Limb (tissue), 2 donors: ENCODE results near the gene TCAP.

ENCODE experiments used
- DNase-seq, 2 donors: peaks; one replicate each; pipeline ENCODE4 v3.0.0-alpha.2; 2016; ENCODE audit errors: extremely low spot score in 2 of 2

Gene TCAP

DNA sequence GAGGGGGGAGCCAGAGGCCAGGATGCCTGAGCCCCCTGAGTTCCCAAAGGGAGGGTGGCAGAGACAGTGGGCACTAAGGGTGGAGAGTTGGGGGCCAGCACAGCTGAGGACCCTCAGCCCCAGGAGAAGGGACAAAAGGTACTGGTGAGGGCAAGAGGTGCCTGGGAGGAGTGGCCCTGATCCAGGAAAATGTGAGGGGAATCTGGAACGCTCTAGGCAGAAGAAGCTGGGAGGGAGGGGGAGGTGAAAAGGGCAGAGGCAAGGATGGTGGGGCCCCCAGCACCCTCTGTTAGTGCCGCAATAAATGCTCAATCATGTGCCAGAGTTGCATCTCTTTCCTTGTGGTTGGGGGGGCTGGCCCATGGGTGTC, 1.1 kb downstream of the TCAP start:
- DNase-seq = no peak

DNA sequence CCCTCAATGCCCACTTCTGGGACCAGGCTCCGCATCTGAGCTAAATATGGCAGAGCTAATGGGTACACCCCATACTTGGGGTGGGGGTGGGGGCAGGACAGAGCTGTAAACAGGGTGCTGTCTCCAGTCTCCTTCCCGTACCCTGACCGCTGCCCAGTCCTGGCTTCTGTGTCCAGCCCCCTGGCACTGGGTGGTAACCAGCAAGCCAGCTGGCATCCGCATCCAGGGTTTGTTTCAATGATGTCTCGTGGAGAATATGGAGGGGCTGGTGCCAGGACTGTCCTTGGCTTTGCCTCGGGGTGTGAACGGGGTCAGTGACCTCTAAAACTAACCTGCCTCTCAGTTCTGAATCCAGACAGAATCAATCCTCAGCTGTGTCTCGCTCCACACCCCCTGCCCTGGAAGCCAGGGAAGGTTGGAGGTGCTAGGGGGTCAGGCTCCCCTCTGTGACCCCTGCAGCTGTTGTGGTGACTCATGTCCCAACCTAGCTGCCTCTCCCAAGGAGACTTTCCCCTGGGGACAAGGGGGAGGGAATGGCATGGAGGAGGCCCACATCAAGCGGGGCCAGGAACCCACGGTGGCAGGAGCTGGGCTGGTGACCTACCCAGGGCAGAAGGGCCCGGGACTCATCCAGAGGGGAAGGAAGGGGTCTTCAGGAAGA, 1.6 kb downstream of the TCAP start:
- DNase-seq = no peak

DNA sequence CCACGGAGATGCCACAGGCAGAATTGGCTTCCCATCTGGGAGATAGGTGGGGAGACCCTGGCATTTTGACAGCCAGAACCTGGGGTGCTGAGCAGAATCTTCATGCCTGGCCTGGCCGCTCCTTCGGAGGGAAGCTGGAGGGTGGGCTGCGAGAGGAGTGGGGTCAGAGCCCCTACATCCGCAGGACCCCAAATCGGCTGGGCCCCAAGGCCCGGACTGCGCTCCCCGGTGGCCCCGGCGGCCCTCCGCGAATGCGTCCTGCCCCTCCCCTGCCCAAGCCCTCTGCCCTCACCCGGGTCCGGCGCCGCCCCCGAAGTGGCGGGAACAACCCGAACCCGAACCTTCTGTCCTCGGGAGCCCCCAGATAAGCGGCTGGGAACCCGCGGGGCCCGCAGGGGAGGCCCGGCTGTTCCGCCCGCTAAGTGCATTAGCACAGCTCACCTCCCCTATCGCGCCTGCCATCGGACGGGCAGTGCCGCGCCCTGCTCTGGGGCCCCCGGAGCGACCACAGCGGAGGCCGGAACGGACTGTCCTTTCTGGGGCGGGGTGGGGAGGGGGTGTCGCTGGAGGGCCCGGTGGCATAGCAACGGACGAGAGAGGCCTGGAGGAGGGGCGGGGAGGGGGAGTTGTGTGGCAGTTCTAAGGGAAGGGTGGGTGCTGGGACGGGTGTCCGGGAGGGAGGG, 2.3 kb downstream of the TCAP start:
- peak in 1 of 2 donors; percentile 55 for DNase-seq

DNA sequence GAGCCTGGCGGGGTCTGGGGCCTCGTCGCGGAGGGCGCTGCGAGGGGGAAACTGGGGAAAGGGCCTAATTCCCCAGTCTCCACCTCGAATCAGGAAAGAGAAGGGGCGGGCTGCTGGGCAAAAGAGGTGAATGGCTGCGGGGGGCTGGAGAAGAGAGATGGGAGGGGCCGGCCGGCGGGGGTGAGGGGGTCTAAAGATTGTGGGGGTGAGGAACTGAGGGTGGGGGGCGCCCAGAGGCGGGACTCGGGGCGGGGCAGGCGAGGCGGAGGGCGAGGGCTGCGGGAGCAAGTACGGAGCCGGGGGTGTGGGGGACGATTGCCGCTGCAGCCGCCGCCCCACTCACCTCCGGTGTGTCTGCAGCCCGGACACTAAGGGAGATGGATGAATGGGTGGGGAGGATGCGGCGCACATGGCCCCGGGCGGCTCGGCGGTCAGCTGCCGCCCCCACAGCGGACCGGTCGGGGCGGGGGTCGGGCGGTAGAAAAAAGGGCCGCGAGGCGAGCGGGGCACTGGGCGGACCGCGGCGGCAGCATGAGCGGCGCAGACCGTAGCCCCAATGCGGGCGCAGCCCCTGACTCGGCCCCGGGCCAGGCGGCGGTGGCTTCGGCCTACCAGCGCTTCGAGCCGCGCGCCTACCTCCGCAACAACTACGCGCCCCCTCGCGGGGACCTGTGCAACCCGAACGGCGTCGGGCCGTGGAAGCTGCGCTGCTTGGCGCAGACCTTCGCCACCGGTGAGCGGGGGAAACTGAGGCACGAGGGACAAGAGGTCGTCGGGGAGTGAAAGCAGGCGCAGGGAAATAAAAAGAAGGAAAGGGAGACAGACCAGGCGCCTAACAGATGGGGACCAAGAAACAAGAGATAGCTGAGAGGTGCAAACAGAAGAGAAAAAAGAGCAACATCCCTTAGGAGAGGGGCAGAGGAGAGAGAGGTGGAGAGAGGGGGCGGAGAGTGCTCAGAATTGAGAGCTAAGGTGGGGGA, 3.1 kb downstream of the TCAP start, which contains the start of gene PNMT:
Gene PNMT (plus strand): TSS at position 509 of the 980 bp plus-strand sequence. CDS start 23 bp downstream, at position 532.
- peak in 1 of 2 donors; percentile 83 for DNase-seq

DNA sequence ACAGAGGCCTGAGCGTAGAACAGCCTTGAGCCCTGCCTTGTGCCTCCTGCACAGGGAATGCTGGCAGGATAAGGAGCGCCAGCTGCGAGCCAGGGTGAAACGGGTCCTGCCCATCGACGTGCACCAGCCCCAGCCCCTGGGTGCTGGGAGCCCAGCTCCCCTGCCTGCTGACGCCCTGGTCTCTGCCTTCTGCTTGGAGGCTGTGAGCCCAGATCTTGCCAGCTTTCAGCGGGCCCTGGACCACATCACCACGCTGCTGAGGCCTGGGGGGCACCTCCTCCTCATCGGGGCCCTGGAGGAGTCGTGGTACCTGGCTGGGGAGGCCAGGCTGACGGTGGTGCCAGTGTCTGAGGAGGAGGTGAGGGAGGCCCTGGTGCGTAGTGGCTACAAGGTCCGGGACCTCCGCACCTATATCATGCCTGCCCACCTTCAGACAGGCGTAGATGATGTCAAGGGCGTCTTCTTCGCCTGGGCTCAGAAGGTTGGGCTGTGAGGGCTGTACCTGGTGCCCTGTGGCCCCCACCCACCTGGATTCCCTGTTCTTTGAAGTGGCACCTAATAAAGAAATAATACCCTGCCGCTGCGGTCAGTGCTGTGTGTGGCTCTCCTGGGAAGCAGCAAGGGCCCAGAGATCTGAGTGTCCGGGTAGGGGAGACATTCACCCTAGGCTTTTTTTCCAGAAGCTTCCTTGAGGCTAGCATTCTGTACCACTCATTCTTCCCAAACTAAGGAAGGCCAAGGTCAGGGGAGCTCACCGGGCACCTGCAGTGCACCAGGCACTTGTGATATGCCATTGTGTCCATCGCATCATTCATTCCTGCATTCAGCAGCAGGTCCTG, 5.0 kb downstream of the TCAP start:
- DNase-seq = no peak

DNA sequence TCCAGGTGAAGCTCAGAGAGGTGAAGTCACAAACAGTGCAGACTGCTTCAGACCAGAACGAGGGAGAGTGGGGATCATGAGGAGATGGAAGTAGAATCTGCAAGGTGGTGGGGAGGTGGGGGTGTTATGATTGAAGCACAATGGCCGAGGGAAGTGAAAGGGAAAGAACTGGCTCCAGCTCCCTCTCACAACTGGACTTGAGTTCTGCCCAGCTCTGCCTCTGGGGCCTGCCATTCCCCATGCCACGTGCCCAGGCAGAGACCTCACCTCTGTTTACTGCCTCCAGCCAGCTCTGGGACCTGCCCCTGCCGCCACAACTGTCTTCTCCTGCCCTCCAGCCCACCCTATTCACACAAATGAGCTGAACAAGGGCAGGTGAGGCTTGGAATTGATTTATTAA, 5.6 kb downstream of the TCAP start:
- no peak for DNase-seq

DNA sequence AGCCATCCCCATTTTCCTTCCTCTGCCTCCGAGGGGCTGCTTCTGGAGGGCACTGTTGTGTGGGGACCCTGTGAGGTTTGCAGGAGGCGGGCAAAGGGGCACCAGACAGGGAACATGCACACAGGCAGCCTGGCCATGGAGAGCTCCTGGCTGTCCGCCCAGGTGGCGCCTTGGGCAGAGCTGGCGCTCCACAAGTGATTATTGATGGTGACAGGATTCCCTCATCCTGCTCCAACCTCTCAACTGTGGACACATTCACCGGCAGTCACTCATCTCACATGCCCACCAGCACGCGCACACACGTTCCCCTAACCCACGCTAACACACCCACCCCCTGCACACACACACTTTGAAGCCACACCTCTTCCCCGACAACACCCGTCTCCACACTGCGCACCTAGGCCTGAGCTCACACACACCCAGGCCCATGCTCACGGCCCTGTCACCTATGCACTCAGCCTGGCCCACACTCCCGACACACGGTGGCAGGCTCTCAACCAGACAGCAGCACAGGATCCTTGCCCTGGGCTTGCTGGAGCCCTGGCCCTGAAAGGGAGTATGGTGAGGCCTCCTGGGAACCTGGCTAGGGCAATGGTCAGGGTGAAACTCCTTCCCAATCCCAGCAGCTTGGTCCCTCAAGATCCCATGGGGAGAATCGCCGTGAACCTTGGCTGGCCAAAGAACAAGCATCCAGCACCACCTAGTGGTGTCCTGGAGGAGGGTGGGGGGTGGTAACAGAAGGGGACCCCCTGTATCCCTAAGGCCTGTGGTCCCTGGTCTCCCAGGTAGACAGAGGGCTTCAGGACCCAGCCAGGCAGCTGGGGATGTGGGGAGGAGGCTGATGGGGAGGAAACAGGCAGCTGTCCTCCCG, 6.7 kb downstream of the TCAP start:
- no peak for DNase-seq

DNA sequence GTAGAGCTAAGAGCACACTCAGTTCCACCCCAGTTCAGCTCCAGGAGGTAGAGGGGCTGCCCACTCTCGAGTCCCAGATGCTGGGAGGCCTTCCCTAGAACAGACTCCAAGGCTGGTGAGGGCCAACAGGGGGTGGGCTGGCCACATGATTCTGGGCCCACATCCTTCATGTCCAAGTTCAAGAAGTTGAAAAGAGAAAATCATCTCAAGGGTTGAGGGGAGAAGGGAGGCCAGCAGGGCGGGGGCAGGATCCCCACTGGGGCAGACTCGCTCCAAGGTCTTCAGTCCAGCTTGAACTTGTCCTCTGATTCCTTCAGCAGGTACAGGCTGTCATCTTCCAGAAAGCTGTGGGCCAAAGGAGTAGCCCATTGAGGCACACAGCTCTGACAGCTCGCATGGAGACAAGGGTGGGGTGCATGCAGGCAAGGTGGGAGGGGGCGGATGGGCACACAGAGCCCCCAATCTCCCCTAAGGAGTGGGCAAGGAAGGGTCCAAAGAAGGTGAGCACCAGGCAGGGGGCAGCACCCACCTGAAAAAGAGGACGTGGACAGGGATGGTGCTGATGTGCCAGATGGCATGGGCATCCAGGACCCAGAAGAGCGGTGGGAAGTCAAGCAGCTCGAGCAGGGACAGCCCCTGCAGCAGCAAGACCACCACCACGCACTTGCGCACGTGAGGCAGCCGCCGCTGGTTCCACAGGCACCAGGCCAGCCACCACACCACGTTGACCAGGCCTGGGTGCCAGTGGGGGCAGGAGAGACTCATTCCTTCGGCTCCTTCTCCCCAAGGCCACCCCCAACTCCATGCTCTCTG, 7.6 kb downstream of the TCAP start:
- no peak for DNase-seq

DNA sequence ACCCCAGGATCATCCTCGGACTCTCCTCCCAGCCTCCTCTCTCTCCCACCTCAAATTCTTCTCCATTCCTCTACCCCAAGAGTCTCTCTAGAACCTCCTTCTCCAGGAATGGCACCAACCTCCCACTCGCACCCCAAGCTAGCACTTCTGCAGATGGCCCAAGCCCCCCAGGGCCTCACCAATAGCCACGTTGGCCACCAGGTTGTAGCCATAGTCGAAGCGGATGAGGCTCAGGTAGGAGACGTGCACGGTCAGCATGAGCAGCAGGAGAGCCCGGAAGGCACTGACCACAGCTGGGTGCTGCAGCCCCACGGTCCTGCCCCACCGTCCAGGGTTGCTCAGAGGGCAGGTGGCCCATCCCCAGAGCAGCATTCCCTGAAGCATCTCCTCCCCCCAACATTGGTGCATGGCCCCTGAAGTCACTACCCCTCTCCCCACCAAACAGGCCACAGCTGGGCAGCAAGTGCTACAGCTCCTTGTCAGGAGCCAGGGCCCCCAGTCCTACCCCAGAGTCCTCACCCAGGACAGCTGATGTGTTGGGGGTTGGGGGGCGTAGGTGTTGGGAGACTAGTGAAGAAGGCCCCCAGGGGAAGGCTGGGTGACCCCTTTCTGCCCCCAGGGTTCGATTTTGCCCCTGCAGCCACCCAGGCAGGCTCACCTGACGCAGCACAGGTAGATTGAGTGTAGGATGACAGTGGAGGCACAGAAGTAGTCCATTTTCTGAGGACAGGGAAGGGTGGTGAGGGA, 8.4 kb downstream of the TCAP start:
- no peak for DNase-seq

DNA sequence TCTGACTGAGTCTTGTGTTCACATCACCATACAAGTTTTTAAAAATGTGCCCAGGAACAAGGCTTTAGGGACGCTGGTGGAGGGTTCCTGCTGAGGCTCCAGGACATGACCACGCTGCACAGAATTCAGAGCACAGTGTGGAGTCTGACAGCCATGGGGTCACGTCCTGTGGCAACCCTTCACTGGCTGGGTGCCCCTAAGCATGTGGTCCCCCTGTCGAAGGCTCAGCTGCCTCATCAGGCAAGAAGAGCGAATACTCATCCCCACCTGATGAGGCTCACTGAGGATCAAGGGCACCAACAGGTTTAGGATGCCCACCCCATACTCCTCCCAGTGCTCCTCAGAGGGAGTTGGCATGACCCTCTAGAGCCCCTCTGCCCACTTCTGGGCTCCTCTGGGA, 9.0 kb downstream of the TCAP start:
- no peak for DNase-seq

DNA sequence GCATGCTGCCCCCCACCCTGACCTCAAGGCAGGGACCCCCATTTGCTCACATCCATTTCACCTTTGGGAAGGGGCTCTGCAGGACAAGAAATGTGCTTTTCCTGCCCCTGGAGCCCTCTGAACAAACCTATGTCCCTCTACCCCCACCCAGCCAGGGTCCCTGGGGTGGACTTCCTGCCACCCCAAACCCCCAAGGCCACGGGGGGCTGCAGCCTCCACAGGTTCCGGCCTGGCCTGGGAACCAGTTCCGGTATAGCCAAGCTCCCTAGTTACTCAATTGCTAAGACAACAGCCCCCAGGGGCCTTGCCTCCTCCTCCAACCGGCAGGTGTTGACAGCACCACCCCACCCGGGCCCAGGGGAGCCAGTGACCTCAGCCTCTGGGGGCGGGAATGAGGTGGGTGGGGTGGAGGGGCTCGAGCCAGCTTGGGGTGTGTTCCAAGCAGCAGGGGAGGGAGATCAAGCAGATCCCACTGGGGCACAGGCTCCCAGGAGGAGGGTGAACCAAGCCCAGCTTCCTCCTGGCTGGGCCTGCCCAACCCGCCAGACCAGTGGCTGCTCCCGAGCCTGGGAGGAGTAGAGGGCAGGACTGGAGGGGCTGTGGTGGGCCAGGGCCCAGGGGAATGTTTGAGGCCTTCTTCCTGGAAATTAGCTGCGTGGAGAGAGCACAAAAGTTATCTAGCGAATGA, 9.7 kb downstream of the TCAP start:
- no peak for DNase-seq

DNA sequence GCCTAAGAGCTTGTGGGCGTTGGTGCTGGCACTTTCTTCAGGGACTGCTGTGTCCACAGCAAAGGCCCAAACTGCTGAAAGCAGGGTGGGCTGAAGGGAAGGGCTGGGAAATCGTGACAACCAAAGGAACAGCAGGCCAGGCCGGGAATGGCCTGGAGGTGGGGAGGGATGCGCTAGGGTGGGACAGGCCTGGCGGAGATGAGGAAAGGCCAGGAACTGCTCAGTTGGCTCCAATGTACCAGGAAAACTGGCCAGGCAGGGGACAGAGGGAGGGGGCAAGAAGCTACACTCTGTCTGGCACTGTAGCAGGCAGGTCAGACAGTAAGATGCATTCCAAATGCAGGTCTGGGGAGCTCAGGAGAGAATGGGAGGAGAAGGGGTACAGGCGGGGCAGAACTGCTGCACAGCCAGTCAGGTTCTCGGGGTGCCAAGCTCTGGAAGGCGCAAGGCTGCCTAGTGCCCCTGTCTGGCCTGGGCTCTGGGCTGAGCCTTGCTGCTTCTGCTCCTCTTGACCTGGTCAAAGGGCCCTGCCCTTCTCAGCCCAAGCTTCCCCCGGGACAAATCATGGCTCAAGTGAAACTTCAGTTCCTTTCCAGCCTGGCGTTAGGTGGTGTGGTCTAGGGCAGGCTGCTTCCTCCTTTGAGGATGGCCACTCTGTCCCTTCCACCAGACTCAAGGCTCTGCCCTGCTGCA, 10.4 kb downstream of the TCAP start:
- DNase-seq = no peak

DNA sequence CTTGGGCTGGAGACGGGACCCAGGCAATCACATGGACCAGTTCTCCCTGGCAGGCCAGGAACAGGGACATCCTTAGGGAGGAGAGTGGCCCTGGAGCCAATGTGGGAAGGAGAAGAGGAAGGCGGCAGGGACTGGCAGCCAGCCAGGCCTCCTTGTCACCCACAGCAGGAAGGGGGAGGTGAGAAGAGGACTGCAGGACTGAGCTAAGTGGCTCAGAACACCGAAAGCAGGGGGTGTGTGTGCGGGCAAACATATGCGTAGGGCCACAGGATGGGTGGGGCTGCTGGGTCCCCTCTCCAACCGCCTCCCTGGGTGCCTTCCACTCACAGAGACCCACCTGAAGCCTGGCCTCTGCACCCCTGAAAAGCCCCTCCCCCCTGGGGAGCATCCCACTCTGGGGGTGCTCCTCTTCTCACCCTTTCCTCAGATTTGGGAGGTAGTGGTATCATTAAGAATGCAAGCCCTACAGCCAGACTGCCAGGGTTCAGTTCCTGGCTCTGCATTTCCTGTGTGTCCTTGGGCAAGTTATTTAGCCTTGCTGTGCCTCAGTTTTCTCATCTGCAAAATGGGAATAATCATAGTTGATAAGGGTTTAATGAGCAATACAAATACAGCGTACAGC, 11.2 kb downstream of the TCAP start:
- no peak for DNase-seq

DNA sequence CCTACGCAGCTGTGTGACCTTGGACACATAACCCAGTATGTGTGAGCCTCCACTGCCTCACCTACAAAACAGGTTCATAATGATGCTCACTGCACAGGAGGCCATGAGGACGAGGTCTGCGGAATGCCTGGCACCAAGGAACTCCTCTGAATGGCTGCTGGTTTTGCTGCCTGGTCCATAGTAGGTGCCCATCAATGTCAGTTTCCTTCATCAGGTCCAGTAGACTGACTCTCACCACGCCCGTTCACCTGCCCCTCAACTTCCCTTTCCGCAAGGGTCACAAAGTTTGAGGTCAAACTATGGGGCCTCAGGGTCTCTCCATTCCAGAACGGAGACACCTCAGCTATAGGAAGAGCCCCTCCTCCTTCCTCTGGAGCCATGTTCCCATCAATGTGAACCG, 11.9 kb downstream of the TCAP start:
- no peak for DNase-seq

DNA sequence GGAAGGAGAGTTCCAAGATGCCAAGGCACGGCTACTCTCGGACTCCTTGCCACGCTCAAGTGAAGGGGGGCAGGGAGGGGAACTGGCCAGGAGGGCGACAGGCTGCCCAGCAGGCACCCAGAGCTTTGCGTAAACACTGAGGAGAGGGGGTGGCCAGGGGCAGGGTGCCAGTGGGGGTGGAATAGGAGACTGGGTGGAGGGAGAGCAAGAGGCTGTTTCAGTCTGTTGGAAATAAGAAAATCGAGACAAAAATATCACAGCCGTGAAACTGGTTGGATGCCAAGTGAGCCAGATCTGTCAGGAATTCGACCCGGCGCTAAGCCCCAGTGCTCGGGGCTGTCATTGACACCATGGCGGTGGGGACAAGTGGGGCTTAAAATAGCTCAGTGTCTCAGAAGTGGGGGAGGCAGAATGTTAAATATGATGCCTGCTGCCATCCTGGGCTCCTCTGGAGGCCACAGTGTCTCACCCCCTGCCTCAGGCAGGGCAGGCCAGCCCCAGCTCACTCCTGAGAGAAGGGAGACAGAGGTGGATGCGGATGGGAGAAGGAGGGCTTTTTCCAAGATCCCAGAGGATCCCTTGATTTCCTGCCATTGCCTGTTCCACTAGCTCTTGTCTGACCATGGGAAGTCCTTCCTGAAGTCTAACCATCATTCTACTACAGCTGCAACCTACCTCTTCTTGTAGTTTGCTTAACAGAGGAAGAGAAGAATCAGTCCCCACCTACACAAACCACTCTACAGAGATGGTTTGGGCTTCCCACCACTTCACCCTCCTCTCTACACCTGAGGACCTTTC, 12.6 kb downstream of the TCAP start:
- DNase-seq = peak; percentile 65 to 74
